Fibroblast of skin of scalp (primary cell): ENCODE measurements around the gene CACHD1.

Experiments
- DNase-seq: peaks from one replicate; pipeline ENCODE4 v3.0.0-alpha.2; 2013

CACHD1 gene

DNA sequence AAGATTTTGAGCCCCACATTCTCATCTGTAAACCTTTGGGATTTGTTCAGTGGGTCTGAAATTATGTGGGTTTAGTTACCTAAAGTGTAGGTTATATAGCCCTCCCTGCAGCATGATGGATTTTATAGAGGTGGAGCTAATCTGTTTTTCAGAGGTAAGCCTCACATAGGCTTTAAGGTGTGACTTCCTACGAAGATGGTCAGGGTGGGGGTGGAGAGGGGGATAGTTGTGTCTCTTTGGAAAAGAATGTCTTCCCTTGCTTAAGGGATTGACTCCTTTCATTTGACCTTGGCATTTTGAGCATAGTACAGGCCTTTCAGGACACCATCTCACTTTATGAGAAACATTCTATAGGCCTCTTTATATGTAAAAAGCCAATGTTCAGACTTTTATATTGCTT is 3.4 kb downstream of the CACHD1 start:
- DNase-seq = no peak

DNA sequence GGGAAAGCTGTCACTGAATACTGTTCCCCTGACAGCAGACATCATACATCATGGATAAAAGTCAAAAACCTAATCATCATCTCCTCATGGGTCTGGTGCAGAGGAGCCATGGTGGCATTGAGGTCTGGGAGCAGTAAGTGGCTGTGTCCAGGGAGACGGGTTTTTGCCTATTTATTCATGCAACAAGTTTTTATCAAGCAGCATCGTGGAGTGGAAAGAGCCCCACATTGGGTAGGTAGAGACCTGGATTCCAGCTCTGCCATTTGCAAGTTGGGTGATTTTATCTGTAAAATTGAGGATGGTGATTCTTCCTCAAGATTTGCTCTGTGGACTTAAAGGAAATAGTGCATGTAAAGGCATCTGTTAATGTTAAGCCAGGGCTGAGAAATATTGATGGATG is 4.2 kb downstream of the CACHD1 start:
- no peak for DNase-seq

DNA sequence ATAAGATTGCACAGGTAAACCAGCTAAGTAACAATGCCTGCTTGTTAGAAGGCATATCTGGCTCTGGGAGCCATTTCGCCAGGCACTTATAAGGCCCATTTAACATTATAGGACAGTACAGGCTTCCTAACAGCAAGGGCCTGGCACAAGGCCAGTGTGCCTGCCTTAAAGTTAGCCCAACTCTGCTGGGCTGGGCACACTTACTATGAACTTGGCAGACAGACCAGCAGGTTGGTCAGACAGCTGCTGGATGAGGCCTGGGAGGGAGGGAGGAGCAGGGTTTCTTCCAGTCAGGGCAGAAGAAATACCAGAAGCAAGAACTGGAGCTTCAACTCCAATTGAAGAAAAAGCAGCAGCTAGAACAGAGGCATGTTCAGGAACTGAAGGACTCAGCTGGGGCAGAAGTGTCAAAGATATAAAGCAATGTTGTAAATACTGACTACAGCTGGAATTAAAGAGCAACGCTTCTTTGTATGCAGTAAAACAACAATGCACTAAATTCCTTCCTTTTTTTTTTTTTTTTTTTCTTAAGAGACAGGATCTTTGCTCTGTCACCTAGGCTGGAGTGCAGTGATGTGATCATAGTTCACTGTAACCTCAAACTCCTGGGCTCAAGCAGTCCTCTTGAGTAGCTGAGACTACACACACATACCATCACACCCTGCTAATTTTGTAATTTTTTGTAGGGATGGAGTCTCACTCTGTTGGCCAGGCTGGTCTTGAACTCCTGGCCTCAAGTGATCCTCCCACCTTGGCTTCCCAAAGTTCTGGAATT is 4.9 kb downstream of the CACHD1 start:
- no peak for DNase-seq

DNA sequence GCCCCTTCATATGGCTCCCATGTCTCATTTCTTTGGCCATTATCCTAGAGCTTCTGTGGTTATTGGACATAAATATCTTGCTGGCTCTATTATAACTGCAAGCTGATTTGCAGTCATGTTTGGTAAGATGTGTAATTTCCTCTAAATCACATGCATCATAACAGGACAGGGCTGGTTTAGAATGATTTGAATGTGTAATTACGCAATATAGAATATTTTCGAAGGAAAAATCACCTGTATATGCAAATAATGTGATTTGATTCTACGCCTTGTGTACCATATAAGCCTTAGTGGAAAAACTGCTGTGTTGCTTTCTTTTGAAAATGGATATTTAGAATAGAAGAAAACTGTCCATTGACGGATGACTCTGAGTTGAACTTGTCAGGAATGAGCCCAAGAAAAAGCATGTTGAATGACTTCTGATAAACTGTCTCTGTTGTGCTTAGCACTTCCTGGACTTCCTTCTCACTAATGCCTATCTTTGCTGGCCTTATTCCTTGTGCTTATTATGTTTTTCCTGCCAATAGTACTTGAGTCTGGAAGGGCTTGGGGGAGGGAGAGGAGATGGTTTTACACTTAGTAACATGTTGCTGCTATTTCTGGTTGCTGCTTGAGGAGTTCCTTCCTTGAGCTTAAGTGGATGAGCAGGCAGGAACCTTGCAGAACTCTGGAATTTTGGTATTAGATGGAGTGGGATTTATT is 6.5 kb downstream of the CACHD1 start:
- peak; percentile 86 for DNase-seq

DNA sequence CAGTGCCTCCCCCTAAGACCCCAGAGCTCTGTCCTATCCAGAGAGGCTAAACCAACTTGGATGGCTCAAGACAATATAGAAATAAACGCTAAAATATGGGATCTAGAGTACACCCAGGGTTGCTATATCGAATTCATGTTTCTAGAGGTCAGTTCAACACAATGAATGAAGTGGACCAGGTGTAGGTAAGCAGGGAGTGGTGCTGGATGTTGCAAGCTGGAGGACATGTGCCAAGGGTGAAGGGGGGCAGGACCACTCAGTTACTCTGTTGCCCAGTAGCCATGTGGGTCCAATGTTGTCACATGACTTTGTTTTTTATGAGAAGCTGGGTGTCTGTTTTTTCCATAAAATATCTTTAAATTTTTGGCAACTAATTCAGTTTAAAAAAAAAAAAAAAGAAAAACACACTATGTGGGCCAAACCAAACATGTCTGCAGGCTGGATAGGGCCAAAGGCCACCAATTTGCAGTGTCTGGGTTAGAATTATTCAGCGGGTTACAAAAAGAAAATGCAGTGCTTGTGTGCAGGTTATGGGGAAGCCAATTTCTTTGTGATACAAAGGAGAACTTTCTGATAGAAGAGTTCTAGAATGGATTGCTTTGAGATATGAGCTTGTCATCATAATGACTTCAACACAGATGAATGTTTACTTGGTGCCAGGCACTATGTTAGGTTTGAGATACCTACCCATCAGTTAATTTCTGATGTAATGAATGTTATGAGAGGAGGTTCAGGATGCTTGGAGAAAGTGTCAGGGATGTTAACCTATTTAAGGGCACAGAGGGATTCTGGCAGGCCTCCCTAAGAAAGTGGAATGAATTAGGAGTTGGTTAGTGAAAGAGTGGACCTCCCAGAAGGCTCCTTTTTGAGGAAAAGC is 8.9 kb downstream of the CACHD1 start:
- DNase-seq = no peak

DNA sequence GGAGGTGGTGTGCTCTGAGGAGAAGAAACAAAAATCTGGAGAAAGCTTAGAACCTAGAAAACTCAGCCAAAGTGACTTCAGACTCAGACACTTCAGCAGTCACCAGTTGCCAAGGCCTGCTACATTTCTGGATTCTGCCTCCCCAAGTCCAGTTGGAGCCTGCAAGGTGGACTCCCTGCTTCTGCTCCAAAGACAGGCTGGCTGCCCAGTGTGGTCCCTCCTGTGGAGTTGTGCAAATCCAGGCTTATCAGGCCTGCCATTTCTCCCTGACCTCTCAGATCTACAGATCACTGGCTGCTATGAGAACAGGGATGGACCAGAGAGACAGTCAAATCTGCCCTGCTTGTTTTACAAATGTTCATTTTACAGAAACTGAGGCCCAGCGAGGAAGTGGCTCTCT is 9.9 kb downstream of the CACHD1 start:
- DNase-seq = no peak

DNA sequence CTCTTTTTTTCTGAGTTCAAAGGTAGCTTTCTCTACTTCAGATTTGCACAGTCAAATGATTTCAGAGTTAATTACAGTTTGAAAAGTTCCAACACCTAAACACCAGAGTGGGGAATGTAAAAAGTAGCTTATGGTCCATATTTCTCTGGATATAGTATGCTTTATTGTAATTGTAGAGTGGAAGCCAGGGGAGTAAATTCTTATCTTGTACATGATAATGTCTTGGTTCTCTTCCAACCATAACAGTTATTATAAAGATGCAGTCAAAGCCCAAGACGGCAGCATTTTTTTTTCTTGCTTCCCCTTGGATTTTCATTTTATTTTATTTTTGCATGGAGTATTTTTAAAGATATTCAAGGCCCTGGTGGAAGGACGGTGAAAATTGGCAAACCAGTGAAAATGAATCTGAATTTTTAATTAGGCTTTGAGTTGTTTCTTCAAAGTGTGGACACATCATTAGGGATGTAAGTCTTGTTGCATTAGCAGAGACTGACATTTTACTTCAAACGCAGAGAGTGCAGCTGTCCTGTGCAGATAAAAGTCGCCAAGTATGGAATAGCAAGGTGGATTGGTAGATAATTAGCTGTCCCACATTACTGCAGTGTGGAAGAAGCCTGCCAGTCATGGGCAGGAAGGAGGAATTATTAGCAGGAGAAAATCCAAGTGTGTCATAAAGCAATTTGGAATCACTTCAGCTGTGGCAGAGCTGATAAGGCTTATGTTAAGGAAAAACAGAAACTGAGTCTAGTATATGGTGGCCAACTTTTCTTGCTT is 11.3 kb downstream of the CACHD1 start:
- no peak for DNase-seq

DNA sequence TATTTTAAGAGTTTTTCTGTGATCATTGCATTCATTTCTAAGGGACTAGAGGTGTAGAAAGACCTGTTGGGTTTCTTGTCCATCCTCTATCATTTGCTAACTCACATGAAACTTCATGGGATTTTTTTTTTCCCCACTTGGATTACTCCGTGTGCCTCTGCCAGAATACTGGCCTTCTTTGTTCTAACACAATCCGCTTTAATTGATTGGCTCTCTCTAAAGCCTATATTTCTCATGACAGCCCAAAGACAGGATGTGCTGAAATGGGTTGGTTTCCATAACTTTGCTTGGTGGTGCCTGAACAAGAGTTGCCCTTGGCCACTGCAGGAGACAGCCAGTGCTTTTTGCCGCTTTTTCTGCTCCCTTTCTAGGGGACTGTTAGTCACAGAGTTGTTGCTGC is 12.2 kb downstream of the CACHD1 start:
- no peak for DNase-seq

DNA sequence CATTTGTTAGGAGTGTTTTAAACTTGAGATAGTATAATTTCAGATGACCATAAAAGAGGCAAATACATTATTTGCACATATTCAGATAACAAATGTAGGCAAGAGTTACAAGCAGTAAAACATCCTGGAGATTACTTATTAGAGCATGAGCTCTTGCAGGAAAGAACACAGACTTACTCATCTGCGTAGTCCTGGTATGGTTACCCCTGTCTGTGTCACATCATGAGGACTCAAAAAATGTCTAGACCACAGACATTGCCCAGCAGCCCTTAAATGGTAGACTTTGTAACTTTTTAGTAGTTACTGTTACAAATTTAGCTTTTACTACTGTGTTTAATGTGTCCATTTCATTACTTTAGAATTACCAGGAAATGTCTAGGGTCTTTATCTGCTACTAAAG is 12.8 kb downstream of the CACHD1 start:
- peak; percentile 41 for DNase-seq

DNA sequence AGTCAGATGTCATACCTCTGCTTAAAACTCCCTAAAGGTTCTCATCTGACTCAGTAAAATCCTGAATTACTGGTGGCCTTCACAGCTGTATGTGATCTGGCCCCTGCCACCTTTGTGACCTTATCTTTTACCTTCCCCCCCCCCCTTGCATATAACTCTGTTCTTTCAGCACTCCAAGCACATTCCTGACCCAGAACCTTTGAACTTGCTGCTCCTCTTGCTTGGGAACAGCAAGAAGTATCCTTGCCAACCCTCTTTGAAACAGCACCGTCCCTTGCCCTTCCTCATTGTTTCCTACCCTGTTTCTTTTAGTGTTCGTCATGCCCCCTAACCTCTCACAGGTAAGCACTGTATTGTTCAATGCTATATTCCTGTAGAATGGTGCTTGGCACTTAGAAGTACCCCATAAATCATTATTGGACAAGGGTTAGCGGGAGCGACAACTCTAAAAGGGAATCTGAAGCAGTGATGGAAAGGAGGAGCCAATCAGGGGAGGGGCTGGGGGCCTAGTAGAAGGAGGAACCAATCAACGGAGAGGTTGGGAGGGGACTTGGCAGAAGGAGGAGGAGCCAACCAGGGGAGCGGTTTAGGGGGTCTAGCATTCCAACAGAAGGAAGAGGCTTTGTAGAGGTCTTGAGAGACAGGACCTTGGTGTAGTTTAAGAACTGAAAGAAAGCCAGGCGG is 13.9 kb downstream of the CACHD1 start:
- DNase-seq = no peak

DNA sequence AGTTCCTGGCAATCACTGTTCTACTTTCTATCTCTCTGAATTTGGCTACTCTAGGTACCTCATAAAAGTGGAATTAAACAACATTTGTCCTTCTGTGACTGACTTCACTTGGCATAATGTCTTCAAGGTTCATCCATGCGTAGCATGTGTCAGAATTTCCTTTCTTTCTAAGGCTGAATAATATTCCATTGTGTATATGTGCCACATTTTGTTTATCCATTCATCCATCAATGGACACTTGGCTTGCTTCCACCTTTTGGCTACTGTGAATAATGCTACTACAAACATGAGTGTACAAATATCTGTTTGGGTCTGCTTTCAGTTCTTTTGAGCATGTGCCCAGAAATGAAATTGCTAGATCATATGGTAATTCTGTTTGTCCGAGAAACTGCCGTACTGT is 14.7 kb downstream of the CACHD1 start:
- DNase-seq = no peak

DNA sequence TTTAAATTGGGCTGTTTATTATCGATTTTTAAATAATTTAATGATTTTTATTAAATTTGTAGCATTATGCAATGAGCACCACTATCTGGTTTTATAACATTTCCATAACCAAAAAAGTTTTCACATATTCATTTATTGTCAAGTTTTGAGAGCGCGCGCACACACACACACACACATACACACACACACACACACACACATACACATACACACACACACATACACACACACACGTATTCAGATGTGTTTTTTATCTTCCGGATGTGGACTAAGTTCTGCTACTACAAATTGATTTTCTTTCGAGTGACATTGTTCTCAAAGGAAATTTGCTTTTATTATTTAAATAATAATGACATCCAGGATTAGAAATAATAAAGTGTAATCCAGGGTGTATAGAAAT is 16.3 kb downstream of the CACHD1 start:
- DNase-seq = no peak

DNA sequence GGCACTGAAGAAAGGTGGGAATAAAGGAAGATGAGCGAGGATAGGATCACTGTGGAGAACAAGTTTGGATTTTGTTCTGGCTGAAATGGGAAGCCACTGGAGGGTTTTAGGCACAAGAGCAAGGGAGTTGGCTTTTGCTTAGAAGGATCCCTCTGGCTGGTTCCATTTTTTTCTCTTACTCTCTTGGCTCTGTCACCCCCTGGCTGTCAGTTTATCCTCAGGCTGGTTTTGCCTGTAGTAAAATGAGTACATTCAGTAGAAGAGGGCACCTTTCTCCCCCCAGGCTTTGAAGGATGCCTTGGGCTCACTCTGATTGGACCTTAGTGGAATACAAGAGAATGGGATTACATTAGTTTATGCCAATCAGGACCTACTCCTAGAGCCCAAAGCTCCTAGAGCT is 17.1 kb downstream of the CACHD1 start:
- DNase-seq = no peak

DNA sequence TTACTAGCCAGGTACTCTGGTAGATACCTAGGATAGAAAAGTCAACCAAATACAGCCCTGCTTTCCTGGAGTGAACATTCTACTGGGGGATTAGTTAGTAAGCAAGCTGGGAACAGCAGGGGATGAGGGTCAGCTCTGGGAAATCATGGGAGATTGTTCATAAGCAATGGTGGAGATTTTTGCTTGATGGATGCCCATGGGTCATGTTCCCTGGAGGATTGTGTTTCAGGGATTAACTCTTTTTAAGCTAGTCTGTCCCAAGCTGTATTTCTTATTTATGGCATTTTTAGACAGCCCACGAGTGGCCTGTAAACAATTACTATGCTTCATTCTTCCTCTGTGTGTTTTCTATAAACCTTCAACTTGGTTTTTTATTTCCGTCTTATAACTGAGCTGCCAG is 18.9 kb downstream of the CACHD1 start:
- no peak for DNase-seq

DNA sequence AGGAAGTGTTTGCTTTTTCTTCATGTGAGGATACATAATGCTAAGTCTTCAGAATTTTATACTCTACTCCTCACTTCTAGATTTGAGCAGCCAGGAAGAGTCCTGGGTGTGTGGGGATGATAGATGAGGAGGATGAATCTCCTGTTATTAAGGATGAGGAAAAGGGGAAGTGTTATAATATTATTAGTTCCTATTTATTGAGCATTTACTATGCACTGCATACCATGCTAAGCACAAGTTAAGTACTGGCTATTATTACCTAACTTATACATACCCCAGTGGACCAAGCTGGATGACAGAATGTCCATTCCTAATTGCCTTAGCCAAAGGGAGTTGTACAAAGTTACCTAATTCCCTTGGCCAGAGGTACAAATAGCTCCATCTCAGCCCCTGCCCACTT is 19.8 kb downstream of the CACHD1 start:
- no peak for DNase-seq

DNA sequence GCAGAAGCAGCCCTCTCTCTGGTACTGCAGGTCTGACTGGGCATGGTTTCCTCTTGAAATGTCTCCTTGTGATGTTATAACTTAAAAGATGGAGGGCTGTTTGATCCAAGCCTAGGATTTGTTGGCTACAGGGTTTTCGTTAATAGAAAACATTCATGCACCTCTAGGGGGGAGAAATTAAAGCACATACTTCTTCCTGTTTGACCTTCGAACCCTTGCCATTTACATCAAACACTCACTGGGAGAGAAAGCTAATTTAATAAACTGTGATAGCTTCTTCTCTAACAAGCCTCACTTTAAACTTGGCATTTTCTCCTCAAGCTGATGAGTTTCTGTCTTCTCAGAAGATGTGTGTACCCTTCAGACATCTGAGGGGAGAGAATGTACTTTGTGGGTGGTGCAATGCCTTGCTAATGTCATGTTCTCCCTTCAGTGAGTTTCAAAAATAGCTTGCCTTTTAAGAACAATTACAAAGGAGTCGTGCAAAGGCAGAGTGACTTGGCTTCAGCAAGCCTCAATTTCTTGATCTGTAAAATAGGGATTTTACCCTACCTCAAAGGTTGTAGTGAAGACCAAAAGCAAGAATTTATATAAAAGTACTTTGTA is 20.4 kb downstream of the CACHD1 start:
- DNase-seq = no peak

DNA sequence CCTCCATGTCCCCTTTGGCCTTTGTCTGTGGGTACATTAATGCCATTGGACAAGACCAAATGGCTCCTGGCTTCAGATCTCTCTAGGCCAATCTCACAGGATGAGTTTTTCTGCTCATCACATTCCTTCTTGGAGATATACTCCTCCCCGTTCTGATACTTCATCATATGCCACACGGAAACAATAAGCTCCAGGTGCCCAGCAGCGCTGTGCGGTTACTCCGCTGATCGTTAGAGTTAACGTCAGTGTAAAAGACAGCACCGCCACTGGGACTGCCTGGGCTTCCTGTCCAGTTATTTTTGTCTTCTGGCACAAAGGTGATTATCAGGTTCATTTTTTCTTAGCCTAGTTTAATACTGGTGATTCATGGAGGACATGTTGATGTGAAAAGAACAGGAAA is 22.5 kb downstream of the CACHD1 start:
- no peak for DNase-seq

DNA sequence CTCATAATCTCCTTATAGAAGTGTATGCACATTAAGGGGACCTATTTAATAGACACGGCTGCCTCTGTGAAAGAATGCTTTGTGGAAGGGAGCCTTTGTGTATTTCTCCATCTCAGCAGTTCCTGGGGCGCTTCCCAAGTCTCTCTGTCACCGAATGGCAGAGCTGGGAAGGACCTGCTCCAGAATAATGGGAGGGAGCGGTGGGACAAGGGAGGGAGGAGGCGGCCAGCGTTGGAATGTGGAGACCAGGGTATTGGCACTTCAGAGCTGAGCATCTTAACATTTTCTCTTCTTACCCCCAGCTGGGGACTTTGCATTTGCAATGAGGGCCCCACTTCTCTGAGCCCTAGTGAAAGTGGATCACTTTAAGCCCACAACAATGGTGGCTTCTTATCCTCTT is 23.9 kb downstream of the CACHD1 start:
- DNase-seq = no peak

DNA sequence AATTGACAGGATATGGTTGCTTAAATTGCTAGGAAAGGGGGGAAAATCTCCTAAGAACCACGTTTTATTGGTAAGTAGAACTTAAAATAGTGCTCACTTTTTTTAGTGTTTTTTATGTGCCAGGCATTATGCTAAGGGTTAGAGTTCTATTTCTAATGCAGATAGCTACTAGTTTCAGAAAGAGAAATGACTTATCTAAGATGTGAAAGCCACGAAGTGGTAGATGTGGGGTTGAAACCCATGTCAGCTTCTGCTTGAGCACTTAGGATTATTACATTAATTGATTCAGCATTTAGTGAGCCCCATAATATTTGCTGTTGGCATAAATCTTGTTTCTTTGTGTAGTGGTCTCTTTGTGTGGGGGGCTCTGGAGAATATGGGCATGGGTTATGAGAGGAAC is 24.7 kb downstream of the CACHD1 start:
- DNase-seq = no peak

DNA sequence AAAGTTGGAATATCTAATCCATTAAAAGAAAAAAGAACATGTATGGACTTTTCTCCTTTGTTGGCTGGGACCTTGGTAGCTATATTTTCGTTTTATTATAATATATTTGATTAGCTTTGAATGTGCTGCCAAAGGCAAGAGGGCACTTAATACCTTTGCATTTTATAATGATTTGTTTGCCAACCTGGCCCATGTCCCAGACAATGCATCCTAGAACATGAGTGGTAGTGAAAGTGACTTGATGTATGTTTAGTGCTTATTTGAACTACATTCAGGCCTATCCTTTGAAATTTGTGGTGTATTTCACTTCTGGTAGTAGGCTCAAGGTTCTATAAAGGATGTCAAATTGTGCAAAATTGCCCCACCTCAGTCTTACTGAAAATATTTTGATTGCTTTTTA is 25.9 kb downstream of the CACHD1 start:
- DNase-seq = no peak

DNA sequence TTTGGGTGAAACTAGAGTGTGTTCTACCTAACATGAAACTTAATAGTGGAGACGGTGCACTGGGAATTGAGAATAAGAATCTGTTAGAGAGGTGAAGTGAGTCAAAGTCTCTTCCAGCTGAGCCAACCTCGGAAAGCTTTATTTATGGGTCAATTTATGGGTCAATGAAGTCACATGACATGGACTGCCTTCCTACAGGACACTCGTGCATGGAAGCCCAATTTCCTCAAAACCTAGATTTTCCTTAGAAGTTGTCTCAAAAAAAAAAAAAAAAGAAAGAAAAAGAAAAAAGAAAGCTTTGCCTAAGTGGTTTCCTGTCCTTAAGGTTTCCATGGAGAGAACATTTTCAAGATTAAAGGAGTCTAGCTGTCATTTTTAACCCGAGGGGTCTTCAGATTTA is 26.7 kb downstream of the CACHD1 start:
- no peak for DNase-seq
